HEK293 (cell line): Measurements from ENCODE around the gene SAP30.

Source experiments
- CTCF ChIA-PET: fragments of 350-600 bp; formaldehyde crosslinking; extraction: SDS; loops from one replicate; lab custom pipeline; 2021; ENCODE audit warnings: antibody characterized with exemption; lab: Yijun Ruan, JAX
- POLR2A ChIA-PET: fragments of 300-600 bp; formaldehyde crosslinking; extraction: SDS; loops from one replicate; lab custom pipeline; 2020; ENCODE audit warnings: antibody characterized with exemption, inconsistent platforms; lab: Yijun Ruan, JAX
- H3K27ac ChIP-seq: fragments of 200-500 bp; sonication (Bioruptor generic); 2 replicates; pipeline ENCODE4 v1.5.1; 2014; ENCODE audit warnings: low read depth, low read length, control low read depth, inconsistent platforms; ENCODE audit errors: extremely low read depth
- H3K36me3 ChIP-seq, 2 experiments: fragments of 200-500 bp in 1 of 2; sonication (Bioruptor generic) in 1 of 2; 1 replicate in 1 of 2; 2 replicates in 1 of 2; pipeline ENCODE4 v1.5.1; 2014 to 2017; ENCODE audit warnings: inconsistent platforms in 2 of 2, low read length in 2 of 2; ENCODE audit not compliant: control insufficient read depth in 2 of 2, insufficient read depth in 1 of 2
- H3K4me1 ChIP-seq: fragments of 200-500 bp; sonication (Bioruptor generic); 2 replicates; pipeline ENCODE4 v1.5.1; 2014; ENCODE audit warnings: mild to moderate bottlenecking, low read length, inconsistent platforms; ENCODE audit not compliant: control insufficient read depth, insufficient read depth
- H3K4me3 ChIP-seq: 2 replicates; pipeline ENCODE4 v1.5.1; 2011; ENCODE audit warnings: low read depth, mild to moderate bottlenecking, control low read depth, low read length, moderate library complexity
- H3K9me3 ChIP-seq: fragments of 200-500 bp; sonication (Bioruptor generic); 2 replicates; pipeline ENCODE4 v1.5.1; 2014; ENCODE audit warnings: low read depth, low read length, inconsistent platforms; ENCODE audit not compliant: control insufficient read depth, insufficient read depth
- ATF2 ChIP-seq: fragments of 450-650 bp; formaldehyde crosslinking; IDR thresholded peaks from 2 replicates; pipeline ENCODE4 v1.5.1; 2016; ENCODE audit warnings: missing biosample characterization, missing genetic modification characterization, low read depth
- ELK4 ChIP-seq: IDR thresholded peaks from 2 replicates; pipeline ENCODE4 v1.6.1; 2011; ENCODE audit warnings: mild to moderate bottlenecking, low read depth, low read length, borderline replicate concordance
- KLF17 ChIP-seq: fragments of 450-650 bp; formaldehyde crosslinking; IDR thresholded peaks from 2 replicates; pipeline ENCODE4 v1.5.1; 2016; ENCODE audit warnings: missing biosample characterization, missing genetic modification characterization
- PRDM1 ChIP-seq: fragments of 450-650 bp; formaldehyde crosslinking; IDR thresholded peaks from 2 replicates; pipeline ENCODE4; 2016; ENCODE audit warnings: missing biosample characterization, missing genetic modification characterization
- SALL2 ChIP-seq: fragments of 450-650 bp; formaldehyde crosslinking; IDR thresholded peaks from 2 replicates; pipeline ENCODE4 v1.5.0; 2017; ENCODE audit warnings: missing biosample characterization, mild to moderate bottlenecking, missing genetic modification characterization, borderline replicate concordance
- ZNF10 ChIP-seq: fragments of 450-650 bp; formaldehyde crosslinking; IDR thresholded peaks from 2 replicates; pipeline ENCODE4 v1.5.1; 2017; ENCODE audit warnings: missing biosample characterization, missing genetic modification characterization
- ZNF155 ChIP-seq: fragments of 450-650 bp; formaldehyde crosslinking; IDR thresholded peaks from 2 replicates; pipeline ENCODE4 v1.5.1; 2016; ENCODE audit warnings: missing biosample characterization, missing genetic modification characterization
- ZNF239 ChIP-seq: fragments of 450-650 bp; formaldehyde crosslinking; IDR thresholded peaks from 2 replicates; pipeline ENCODE4 v1.5.1; 2016; ENCODE audit warnings: missing biosample characterization, missing genetic modification characterization
- ZNF341 ChIP-seq: fragments of 450-650 bp; formaldehyde crosslinking; IDR thresholded peaks from 2 replicates; pipeline ENCODE4; 2016; ENCODE audit warnings: low read depth, missing biosample characterization, missing genetic modification characterization
- ZNF701 ChIP-seq: fragments of 450-650 bp; formaldehyde crosslinking; IDR thresholded peaks from 2 replicates; pipeline ENCODE4 v1.5.1; 2016; ENCODE audit warnings: missing biosample characterization, missing genetic modification characterization
- ZNF785 ChIP-seq: fragments of 450-650 bp; formaldehyde crosslinking; IDR thresholded peaks from 2 replicates; pipeline ENCODE4 v1.5.1; 2016; ENCODE audit warnings: missing biosample characterization, missing genetic modification characterization
- ZNF837 ChIP-seq: fragments of 450-650 bp; formaldehyde crosslinking; IDR thresholded peaks from 2 replicates; pipeline ENCODE4 v1.5.1; 2016; ENCODE audit warnings: missing biosample characterization, missing genetic modification characterization
- ZSCAN5A ChIP-seq: fragments of 450-650 bp; formaldehyde crosslinking; IDR thresholded peaks from 2 replicates; pipeline ENCODE4 v1.5.1; 2016; ENCODE audit warnings: missing biosample characterization, missing genetic modification characterization
- TF ChIP-seq, protein P1 (sequence below): fragments of 450-650 bp; formaldehyde crosslinking; IDR thresholded peaks from 2 replicates; pipeline ENCODE4 v1.5.1; 2016; ENCODE audit warnings: missing biosample characterization, missing genetic modification characterization
- TF ChIP-seq, protein P2 (sequence below): fragments of 450-650 bp; formaldehyde crosslinking; IDR thresholded peaks from 2 replicates; pipeline ENCODE4; 2016; ENCODE audit warnings: missing biosample characterization, missing genetic modification characterization
- TF ChIP-seq, protein P3 (sequence below): fragments of 450-650 bp; formaldehyde crosslinking; IDR thresholded peaks from 2 replicates; pipeline ENCODE4 v1.5.1; 2016; ENCODE audit warnings: missing biosample characterization, missing genetic modification characterization

The SAP30 gene

GRCh38 chr4:173334891-173335752 lies 35.6 kb upstream of the SAP30 start (continued):
- no peak for TF ChIP-seq SALL2 (tag by site-specific recombination)
- TF ChIP-seq ZNF785 (tag by site-specific recombination): no peak
- TF ChIP-seq ZNF155 (tag by site-specific recombination): no peak

DNA sequence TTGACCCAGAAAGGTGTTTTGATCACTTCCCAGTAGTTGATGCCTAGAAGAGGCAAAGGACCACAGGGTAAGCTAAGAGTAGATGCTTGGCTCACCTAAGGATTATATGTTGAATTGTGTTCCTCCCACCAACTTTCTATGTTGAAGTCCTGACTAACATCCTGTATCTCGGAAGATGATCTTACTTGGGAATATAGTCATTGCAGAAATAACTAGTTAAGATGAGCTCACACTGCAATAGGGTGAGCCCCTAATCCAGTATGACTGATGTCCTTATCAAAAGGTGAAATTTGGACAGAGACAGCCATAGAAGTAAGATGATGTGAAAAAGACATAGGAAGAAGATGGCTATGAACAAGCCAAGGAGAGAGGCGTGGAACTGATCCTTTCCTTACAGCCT lies 33.3 kb upstream of the SAP30 start:
- Histone ChIP-seq H3K27ac (no peak overlapping the region), H3K4me3 (no peak overlapping the region), H3K9me3 (no peaks in the 10 kb centered on the region), H3K4me1 (peaks cover 8% of the 10 kb centered on the region), H3K36me3 (peaks cover 4 to 10% of the 10 kb centered on the region in 2 experiments; a peak in 2 of 3 replicates)
- ChIA-PET CTCF (no interaction called here), POLR2A (no interaction called here)
- TF ChIP-seq ELK4: no peak
- TF ChIP-seq, protein P1, sequence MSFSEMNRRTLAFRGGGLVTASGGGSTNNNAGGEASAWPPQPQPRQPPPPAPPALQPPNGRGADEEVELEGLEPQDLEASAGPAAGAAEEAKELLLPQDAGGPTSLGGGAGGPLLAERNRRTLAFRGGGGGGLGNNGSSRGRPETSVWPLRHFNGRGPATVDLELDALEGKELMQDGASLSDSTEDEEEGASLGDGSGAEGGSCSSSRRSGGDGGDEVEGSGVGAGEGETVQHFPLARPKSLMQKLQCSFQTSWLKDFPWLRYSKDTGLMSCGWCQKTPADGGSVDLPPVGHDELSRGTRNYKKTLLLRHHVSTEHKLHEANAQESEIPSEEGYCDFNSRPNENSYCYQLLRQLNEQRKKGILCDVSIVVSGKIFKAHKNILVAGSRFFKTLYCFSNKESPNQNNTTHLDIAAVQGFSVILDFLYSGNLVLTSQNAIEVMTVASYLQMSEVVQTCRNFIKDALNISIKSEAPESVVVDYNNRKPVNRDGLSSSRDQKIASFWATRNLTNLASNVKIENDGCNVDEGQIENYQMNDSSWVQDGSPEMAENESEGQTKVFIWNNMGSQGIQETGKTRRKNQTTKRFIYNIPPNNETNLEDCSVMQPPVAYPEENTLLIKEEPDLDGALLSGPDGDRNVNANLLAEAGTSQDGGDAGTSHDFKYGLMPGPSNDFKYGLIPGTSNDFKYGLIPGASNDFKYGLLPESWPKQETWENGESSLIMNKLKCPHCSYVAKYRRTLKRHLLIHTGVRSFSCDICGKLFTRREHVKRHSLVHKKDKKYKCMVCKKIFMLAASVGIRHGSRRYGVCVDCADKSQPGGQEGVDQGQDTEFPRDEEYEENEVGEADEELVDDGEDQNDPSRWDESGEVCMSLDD: no peak
- TF ChIP-seq, protein P2, sequence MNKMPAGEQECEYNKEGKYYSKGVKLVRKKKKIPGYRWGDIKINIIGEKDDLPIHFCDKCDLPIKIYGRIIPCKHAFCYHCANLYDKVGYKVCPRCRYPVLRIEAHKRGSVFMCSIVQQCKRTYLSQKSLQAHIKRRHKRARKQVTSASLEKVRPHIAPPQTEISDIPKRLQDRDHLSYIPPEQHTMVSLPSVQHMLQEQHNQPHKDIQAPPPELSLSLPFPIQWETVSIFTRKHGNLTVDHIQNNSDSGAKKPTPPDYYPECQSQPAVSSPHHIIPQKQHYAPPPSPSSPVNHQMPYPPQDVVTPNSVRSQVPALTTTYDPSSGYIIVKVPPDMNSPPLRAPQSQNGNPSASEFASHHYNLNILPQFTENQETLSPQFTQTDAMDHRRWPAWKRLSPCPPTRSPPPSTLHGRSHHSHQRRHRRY (tag by site-specific recombination): no peak
- TF ChIP-seq PRDM1 (tag by site-specific recombination): no peak
- no peak for TF ChIP-seq ATF2 (tag by site-specific recombination)
- no peak for TF ChIP-seq ZNF837
- TF ChIP-seq ZNF701 (tag by site-specific recombination): no peak
- TF ChIP-seq KLF17: no peak
- no peak for TF ChIP-seq ZNF10
- TF ChIP-seq ZNF341: no peak
- TF ChIP-seq ZSCAN5A (tag by site-specific recombination): no peak
- no peak for TF ChIP-seq ZNF239
- TF ChIP-seq, protein P3, sequence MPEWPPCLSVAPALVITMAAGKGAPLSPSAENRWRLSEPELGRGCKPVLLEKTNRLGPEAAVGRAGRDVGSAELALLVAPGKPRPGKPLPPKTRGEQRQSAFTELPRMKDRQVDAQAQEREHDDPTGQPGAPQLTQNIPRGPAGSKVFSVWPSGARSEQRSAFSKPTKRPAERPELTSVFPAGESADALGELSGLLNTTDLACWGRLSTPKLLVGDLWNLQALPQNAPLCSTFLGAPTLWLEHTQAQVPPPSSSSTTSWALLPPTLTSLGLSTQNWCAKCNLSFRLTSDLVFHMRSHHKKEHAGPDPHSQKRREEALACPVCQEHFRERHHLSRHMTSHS (tag by site-specific recombination): no peak
